G401 (cell line): ENCODE results near the gene ALS2CL. TPM values are rescaled to one million over a fixed set of nuclear protein-coding genes. Genes with fewer than 3 reads are reported as not detected.

Experiments
- DNase-seq: peaks from one replicate; pipeline ENCODE4 v3.0.0-alpha.2; 2015; ENCODE audit warnings: low spot score
- in situ Hi-C: cut with HindIII; loops from 2 replicates; pipeline ENCODE4 v1.10.0; 2016; ENCODE audit warnings: low sequenced_read_pairs, mixed read lengths
- total RNA-seq: library from RNA; depleted of rRNA; stranded (reverse); fragments of >200 nt; shearing (Covaris generic); gene quantifications from 2 replicates; pipeline ENCODE4 v1.2.3, GENCODE V29; 2014

Gene ALS2CL
- total RNA-seq, 1 experiment from 2014 or later = 0.20 TPM

DNA sequence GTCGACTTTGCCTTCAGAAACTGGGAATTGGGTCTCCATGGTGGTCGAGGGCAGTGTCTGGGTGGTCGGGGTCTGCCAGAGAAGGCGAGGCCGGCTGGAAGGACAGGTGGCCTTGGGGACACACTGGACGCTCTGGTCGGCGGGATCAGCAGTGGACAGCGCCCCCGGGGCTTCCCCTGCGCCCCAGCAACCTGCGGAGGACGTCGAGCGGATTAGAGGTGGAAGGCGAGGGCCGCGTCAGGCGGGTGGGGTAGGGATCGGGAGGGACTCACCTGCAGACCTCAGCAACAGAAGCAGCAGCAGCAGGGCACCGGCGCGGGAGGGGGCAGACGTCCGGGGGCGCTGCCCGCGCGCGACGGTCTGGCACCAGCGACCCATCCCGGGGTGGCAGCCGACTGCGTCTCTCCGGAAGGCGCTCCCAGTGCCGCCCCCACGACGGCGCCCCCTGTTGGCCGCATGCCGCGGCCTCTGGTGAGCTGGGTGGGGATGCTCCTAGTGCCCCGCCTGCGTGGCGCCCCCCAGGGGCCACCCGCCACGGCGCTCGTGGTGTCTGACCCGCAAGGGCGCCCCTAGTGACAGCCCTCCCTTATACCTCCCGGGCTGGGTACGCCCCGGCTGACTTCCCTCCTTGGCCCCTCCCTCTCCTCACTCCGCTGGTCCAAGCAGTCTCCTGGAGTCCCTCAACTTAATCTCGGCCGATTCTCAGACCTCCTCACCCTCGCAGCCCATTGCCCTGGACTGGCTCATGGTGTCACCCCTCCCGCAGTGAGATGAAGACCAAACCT is 24.2 kb upstream of the ALS2CL start, which contains the start of gene PRSS50:
TSS of gene PRSS50 (minus strand) at position 423 of the 785 bp plus-strand sequence. CDS start at position 378, 45 bp downstream.
- in situ Hi-C loops = no loop called here
- DNase-seq = no peak

DNA sequence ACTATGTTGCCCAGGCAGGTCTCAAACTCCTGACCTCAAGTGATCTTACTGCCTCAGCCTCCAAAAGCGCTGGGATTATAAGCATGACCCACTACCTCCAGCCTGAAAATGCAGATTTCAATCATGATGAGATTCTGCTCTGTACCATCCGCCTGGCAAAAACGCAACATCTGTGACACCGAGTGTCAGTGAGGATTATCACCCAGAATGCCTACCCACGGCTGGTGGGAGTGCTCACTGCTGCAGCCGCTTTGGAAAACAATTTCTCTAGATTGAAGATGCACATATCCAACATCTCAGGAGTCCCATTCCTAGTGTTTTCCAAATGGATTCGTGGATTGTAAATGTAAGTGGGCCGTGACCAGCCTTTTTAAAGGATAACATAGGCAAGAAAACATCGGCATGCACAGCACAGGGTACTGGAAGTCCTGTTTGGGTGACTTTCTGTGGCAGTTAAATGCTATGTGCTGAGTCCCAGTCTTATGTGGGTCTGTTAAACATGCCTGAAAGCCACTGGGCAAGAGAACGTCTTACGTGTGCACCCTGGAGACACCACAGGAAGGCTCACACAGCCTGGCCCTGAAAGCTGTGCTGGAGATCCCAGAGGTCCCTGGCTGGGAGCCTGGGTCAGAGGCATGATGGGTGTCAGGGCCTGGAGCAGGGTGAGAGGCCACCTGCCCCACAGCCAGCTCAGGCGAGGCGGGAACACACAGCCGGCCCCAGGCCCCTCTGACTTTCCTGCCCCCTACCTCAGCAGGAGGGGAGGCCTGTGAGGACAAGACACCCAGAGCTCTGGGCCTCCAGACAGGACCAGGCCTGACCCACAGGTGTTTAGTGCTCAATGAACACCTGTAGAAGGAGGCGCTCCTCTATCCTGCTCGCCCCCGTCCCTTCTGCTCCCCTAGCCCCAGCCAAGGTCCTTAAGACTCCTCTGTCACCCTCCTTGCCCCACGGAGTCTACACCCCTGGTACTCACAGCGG is 23.3 kb upstream of the ALS2CL start:
- DNase-seq = no peak
- in situ Hi-C loops = no loop called here

DNA sequence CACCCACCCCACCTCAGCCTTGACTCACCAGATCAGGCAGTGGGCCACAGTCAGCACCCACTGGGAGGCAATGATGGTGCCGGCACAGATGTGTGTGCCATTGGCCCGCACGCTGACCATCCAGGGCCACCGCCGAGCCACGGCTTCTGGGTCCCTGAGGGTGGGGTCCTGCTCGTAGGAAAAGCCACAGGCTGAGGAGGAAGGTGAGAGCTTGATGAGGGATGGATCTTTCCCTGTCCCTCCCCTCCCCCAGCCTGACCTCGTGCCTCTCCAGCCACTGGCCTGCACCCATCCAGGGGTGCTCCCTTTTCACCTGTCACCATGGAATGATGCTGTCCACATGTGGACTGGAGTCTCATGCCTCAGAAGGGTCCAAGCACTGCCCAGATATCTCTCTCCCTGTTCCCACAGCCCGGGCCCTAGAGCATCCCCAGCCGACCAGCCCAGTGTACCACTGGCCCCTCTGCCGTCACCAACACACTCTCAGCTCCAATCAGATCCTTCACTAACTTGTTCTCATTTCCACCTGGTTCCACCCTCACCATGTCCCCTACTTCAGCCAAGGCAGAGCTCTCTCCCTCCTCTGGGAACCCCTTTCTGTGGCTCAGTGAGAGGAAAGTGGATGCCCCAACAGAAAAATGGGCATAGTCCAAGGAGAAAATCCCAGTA is 22.2 kb upstream of the ALS2CL start:
- no peak for DNase-seq
- in situ Hi-C loops = no loop called here

DNA sequence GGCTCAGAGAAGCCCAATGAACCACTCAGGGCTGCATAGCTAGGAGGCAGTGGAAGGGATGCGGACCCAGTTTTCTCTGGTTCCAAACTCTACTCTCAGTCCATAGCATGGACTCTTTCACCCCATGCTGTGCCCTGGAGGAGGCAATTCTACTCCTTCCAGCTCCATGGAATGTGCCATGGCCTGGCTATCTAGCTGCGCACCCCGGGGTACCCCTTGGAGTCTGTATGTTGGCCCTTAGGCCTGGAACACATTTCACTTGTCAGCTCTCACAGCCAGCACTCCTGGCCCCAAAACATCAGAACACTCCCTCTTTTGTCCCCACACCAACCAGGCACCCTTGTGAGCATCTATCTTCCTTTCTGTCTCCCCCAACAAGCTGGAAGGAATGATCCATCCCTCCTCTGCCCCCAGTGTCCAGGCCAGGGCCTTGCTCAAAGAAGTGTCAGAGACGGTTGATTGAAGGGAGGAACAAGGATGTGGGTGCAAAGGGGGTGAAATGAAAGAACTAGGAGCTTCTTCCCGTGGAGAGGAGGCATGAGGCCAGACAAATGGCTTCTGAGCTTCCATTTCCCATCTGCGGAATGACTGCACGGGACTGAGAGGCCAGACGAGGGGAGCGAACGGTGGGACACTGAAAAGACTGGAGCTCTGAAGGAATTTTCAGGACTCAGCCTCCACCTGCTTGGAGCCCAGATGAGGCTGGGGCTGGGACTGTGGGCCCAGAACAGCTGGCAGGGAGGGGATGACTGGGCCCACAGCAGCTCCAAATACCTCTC is 21.4 kb upstream of the ALS2CL start:
- in situ Hi-C loops = no loop called here
- no peak for DNase-seq

DNA sequence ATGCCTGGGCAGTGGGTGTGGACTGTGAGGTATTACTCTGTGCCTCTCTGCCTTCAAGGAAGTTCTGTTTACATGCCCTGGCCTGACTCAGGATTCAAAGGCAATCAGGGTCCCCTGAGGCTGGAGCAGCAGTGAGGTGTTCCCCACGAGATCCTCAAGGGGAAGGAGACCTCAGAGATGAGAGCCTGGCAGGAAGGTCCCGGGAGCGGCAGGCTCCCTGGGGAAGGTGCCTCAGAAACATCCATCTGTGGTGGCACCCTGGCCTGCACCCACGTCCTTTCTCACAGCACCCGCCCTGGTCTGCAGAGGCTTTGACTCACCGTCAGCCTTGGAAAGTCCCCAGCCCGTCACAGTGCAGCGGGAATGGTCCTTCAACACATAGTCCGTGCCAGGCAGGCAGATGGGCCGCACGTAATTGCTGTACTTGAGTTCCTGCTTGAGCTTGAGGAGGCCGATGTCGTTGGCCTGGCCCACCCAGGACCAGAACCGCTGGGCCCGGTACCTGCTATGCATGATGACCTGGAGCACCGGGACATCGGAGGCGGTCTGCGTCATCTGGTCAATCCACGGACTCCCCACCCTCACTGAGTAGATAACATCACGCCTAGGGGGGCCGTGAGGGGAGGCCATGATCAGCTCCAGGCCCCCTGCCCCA is 20.5 kb upstream of the ALS2CL start:
- DNase-seq = peak; percentile 44
- in situ Hi-C loops = no loop called here

DNA sequence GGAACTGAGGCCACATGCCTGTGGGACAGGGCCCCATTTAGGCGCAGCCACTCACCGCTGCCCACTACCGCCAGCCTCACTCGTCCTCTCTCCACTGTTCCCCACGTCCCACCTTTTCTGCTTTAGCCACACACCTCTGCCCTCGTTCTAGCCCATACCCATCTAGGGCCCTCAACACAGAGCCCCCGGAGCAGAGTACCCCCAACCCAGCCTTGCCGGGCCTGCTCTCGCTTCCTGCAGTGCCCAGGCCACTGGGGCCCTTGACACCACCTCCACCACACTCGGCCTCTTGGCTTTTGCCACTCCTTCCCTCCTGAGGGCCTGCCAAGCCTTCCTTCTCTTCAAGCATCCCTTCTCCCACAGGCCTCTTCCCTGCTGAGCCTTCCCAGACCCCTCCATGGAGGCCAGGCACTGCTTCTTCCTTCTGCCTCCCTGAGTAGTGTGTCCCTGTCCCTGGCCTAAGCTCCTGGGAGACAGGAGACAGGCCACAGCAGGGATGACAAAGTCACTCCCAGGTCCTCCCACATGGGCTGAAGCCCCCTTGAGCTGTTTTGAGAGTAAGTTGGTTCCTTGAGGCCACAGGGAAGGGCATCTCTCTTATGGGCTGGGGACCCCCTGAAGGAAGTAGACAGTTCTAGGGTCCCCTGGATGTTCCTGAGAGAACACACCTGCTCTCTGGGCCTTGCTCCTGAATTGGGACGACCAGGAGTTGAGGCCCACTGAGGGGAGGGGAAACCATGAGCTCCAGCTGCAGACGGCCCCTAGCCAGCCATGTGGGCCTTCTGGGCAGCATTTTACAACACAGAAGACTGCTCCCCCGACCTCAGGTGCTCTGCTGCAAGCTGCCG is 19.8 kb upstream of the ALS2CL start:
- in situ Hi-C loops = no loop called here
- no peak for DNase-seq

DNA sequence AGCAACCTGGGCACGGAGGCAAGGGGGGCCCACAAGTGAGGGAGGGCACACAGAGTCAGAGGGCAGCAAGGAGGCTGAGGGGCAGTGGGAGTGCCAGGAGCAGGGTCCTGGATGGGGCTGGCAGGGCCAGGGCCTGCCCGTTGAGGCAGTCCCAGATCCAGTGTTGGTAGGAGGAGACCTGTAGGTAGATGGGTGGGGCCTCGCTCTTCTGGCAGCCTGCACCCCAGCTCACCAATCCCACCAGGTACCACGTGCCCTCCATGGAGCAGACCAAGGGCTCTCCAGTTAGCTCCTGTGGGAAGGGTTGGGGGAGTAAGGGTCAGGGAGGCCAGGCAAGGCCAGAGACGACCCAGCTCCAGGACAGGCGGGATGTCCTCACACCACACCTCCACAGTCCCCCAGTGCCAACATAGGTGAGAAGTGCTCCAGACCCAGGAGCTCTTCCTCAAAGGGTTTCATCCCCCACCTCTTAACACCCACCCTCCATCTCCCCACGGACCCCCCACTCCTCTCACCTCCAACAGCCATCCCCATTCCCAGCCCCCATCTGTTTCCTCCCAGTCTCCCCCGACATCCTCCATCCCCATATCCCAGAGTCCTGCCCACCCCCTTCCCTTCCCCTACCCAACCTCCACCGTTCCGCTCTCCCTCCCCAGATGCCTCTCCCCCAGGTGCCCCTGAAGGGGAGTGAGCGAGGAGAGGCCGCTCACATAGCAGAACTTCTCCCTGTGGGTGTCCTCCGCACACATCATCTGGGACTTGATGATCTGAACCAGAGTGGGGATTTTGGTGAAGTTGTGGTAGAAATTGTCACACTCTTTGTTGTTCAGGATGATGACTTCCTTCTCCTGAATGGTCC is 18.9 kb upstream of the ALS2CL start:
- no peak for DNase-seq
- in situ Hi-C loops = no loop called here

DNA sequence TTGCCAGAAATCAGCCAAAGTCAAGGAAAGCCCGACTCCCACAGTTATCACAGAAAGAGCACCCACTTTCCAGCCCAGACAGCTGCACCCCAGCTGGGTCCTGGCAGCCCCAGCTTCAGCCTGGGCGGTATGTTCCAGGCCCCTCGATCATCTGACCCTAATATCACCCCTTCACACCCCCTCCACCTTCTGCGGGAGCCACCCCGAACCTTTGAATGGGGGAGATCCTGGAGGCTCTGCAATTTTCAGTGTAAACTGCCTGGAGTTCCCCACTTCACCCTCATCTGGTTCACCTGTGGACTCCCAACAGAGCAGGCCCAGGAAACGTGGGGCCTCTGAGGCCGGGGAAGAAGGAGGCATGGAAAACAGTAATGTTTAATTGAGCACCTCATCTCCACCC is 18.3 kb upstream of the ALS2CL start:
- DNase-seq = no peak
- in situ Hi-C loops = no loop called here

DNA sequence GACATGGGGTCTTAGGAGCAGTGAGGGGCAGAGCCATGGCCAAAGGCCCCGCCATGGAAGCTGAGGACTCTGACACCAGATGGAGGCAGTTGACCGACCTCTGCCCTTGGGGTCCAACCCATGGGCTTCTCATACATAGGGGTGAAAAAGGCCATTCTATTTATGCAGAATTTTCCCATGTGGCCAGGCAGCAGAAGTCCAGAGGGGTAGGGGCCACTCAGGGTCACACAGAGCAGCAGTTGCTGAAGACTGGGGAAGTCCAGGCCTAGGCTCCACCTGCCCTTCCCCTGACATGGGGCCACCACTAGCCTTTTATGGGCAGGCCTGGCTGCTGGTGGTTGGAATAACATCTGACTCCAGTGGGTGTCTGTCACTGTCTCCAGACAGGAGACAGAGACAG is 17.8 kb upstream of the ALS2CL start:
- no peak for DNase-seq
- in situ Hi-C loops = no loop called here

DNA sequence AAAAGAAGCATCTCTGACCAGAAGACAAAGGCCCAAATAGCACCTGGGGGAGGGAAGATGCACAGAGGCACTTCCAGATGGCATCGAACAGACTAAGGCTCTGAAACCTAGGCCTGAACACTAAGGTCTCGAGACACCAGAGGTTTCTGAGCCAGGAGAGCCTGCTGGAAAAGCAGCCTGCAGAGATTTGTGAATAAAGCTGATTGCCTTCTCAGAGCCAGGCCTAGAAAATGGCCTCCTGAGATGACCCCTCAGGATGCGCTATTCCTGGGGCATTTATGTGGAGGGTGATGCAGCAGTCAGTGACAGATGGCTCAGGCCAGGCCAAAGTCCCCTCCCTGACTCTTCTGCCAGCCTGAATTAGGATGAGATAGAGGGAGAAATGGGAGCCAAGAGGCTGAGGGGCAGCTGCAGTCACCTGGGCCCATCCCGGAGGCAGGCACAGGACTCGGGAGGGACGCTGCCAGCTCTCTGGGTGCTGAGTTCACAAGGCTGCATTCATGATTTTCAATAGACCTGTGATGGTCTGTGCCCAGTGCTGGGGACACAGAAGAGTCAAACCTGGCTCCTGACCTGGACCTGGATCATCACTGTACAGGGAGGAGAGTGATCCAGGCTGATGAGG is 17.3 kb upstream of the ALS2CL start:
- in situ Hi-C loops = no loop called here
- peak; percentile 72 for DNase-seq

DNA sequence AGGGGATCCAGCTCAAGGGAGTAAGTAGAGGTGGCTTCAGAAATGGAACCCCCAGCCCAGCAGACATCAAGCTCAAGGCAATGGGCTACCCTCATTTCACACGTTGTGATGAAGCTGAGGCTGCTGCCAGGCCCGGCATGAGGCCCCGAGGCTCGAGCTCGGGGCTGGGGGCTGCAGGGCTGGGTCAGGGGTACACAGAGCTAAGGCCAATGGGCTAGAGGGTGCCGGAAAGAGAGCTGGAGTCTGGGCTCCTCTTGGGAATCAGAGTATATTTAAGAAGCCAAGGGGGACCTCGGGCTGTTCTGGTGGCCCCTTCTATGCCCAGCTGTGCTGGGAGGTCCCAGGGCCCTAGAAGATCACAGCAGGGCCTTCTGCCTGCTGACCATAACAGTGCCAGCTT is 16.8 kb upstream of the ALS2CL start:
- in situ Hi-C loops = no loop called here
- DNase-seq = no peak

DNA sequence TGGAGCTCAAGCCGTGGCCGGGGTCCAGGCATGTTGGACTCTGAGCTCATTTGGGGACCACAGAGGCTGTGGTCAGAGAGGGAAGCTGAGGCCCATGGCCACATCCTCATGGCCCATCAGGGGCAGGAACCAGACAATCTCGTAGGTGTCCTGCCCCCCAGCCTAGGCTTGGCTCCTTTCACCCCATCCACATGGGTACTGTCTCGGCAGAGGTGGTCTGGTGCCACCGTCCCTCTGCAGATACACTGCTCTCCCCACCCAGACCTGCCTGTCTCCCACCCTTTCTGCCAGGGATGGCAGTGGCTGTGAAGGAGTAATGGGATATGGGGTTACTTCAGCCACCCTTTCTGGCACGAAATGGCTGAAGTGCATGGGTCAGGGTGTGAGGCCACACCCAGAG is 16.2 kb upstream of the ALS2CL start:
- in situ Hi-C loops = no loop called here

DNA sequence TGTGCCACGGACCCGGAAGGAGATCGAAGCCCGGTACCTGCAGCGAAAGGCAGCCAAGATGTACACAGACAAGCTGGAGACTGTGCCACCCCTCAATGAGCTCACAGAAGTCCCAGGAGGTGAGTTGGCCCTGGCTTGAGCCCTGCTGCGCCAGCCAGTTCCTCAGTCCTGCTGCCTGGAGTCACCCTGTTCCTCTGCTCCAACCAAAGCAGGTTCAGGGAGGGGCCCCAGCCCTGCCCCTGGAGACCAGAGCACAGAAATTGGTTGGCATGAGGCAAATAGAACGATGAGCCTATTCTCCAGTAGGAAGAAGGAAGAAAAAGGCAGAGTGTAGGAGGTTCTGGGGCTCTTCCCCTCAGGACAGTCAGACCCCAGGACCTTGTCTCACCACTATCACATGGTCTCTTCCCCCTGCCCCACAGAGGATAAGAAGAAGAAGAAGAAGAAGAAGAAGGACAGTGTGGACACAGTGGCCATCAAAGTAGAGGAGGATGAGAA is 15.7 kb upstream of the ALS2CL start:
- DNase-seq = no peak
- in situ Hi-C loops = no loop called here

More for the DNA sequence above, 16.2 kb upstream of the ALS2CL start:
- DNase-seq = no peak

DNA sequence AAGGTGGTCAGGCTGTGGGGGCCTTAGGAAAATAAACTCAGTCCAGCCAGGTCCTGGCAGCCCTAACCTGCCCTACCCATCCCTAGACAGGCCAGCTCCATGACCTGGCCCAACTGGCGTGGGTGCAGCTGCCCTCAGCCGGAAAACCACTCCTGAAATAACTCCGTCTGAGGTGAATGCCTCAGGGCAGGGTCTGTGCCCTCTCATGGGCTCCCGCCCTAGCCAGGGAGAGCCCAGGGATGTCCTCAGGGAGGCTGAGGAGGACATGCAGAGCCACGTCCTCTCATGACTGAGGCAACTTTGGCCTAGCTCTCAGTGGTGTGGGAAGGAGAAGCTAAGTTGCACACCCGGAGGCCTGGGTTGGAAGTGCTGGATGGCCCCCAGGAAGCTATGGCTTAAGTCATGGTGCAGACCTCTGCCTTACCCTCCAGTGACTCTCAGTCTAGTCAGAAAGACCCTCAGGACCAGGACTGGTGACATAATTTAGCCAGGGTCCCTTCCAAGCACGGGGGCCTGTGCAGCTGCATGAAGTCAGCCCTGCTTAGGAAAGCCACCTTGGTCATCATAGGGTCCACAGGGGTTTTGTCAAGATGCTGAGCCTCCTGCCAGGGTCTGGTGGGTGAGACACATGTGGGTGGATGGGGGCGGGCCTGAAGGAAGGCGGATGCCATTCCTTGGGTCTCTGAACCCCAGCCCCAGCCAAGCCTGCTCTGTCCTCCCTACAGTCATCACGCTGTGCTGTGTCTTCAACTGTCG is 15.1 kb upstream of the ALS2CL start:
- no peak for DNase-seq
- in situ Hi-C loops = no loop called here

DNA sequence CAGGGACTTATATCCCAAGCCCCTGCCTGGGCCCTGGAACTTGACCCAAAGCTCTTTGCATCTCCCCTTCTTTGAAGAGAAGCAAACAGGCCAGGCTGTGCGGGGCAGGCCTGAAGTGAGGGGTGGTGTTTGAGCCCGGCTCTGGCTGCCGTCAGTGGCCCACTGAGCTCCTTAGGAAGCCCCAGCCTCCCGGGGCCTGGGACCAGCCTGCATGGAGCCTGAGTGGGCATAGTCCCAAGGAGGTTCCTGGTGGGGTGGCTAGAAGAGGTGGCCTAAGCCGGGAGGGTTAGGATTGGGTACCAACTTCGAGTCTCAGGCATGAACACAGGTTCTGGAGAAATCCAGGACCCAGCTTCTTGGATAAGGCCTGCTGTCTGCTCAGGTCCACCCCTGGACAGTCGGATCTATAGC is 14.1 kb upstream of the ALS2CL start:
- in situ Hi-C loops = no loop called here
- no peak for DNase-seq
